SK-MEL-5 (cell line): ENCODE measurements around the gene ARHGEF6. TPM values are rescaled to one million over a fixed set of nuclear protein-coding genes. Genes with fewer than 3 reads are reported as not detected.
"Not testable (repeated sequence)": the region's sequence is repeated elsewhere in the genome, so short reads cannot be mapped to it uniquely, and the experiment has no call there.

ENCODE experiments used
- DNase-seq: peaks from one replicate; pipeline ENCODE4 v3.0.0-alpha.2; 2016; ENCODE audit warnings: low read depth, low spot score
- in situ Hi-C: cut with HindIII; loops from 2 replicates; pipeline ENCODE4 v1.10.0; 2016; ENCODE audit warnings: low sequenced_read_pairs, high pct_unique_total_duplicates, low pct_unique_long_range_greater_than_20kb
- total RNA-seq: library from RNA; depleted of rRNA; stranded (reverse); fragments of >200 nt; shearing (Covaris generic); gene quantifications from 2 replicates; pipeline ENCODE4 v1.2.3, GENCODE V29; 2014

The ARHGEF6 gene
- total RNA-seq, 1 experiment from 2014 or later: 3.3 TPM

DNA sequence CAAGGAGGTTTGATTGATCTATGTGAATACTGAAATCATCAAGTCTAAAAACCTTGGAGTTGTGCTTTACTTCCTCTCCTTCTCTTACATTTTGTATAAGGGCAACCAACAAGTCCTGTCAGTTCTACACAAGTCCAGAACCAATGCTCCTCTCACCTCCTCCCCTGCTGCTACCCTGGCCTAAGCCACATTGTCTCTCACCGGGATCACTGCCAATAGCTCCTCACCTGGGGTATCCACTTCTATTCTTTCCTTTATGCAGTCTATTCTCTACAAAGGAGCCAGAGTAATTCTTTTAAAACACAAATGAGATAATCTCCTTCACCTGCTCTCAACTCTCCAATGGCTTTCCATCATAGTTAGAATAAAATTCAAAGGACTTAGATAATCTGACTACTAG lies 13.3 kb upstream of the ARHGEF6 start:
- in situ Hi-C loops: no loop called here
- no peak for DNase-seq

DNA sequence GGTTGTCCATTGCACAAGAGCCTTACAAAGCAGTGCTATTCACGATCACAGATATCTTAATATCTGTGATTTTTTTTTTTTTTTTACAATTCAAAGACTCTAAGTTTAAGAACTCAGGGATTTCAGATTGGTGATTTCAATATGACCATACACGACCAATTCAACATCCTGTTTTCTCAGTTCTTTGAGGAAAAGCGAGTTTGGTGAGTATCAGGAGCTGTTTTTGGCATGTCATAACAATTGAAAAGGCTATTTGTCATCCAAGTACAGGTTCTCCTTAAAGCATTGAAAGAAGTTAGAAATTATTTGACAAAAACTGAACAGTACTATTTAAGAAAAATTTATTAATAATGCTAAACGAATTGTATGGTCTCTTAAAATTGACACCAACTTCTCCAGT lies 9.1 kb upstream of the ARHGEF6 start:
- in situ Hi-C loops: no loop called here
- DNase-seq: no peak

DNA sequence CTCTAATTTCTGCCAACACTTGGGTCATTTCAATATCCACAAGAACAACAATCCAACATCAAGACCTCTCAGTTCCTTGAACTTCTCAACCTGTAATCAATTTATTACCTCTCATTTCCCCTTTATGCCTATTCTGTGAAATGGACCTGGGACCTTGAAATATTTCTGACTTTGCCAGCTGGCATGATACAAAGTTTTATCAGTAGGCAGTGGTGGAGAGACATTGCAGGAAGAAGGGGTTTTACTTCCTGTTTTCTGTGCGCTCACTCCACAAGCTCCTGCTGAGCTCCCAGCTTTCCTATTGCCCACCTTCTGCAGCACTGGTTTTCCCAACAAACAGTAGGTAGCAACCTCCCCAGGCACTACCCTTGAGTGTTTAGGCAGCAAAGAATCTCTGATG lies 3.5 kb upstream of the ARHGEF6 start:
- in situ Hi-C loops: no loop called here
- no peak for DNase-seq

DNA sequence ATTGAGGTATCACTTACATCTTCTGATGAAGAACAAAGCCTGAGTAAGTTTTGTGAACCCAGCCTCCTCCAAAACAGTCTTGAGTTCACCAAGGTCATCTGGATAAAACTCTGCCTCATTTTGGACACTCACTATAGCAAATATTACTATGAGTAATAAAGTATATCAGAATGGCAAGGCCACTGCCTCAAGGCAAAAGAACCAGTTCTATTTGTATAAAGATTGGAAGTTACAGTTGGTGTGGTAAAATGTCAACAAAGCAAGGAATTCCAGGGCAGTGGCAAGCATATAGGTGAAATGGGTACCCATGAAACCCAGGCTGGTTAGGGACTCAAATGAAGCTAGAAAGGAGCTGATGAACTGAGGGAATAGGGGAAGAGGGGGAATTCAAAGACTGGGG lies 2.4 kb upstream of the ARHGEF6 start:
- in situ Hi-C loops: no loop called here
- no peak for DNase-seq

DNA sequence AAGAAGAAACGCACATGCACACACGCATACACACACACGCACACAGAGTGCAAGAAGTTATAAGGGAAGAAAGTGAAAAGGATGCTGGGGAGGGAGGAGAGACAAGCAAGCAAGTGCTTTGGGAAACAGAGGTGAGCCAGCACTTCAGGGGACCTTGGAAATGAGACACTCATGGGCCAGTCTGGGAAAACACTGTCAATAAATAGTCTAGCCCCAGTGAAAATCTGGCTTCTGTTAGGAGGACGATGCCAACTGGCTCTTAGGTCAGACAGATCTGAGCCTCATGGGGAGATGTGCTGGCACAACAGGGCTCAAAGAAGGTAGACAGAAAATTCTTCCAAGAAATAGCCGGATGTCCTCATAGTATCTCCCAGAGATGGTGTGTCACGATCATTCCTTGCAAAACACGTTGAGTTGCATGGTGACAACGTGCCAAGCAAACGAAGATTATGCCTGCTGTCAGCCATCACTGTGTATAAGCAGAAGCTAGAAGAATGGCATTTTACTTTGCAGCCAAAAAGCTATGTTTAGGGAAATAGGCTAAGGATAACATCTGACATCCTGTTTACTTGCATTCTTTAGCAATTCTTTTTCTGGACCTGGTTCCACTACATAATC lies 557 bp upstream of the ARHGEF6 start:
- in situ Hi-C loops: no loop called here
- DNase-seq: no peak

DNA sequence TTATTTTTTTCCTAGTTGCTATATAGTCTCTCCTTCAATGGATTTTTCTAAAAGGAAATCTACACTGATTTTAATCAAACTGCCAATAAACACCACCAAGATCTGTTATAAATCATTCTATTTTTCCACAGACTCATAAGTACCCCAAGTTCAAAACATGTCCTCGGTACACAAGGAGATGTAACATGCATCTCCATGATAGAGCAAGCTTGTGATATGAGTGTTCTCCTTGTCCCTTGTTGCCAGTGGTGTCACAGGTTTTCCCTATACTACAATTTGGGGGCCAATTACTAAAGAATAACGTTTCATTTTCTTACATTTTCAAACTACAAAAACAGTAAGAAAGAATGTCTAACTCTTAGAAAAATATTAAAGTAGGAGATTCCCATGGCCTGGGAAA lies 491 bp downstream of the ARHGEF6 start:
- DNase-seq: no peak
- in situ Hi-C loops: no loop called here

DNA sequence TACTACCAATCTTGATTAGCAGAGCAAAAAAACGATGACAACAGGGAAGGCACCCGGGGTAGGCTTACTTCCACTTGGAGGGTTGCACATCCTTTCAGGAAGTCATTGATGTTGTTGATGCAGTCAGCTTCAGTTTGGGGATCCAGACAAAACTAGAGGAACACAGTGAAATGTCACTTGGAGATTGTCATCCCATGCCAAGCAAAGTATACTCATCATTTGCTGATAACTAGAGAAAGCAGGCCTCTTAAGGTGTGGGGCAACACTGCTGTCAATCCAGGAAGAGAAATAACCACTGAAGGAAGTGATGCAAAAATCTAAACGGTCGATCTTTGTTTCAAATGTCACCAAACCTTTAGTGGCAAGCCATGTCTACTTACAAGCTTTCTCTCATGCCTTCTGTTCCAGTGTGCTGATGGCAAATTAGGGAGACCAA lies 1.4 kb downstream of the ARHGEF6 start:
- DNase-seq: no peak
- in situ Hi-C loops: no loop called here

DNA sequence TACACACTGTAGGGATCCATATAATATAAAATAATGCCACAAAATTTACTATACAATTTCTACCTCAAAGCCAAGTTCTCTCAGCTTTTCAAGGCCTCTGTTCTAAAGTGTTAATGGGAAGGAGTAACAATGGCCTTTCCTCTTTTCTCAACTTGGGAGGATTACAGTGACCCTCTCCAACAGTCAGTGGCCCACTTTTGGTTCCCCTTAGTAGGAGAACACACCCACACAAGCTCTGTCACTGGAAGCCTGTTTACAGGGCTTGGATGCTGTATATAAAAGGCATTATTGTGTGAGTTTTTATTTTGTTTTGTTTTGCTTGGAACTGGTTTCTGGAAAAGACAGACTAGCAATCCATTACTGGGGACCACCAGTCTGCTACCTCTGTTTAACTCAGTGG lies 1.8 kb downstream of the ARHGEF6 start:
- in situ Hi-C loops: no loop called here
- no peak for DNase-seq

DNA sequence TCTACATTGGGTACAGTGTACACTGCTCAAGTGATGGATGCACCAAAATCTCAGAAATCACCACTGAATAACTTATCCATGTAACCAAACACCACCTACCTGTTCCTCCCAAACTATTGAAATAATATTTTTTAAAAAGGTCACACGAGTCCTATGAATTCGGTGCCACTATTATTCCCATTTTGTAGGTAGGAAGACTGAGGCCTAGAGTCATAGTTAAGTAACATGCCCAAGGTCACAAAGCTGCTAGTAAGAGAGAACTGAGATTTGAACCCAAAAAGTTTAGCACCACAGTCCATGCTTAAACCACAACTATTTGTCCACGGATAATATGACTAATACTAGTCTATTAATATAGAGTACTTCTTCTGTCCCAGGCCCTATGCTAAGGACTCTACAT lies 2.7 kb downstream of the ARHGEF6 start:
- no peak for DNase-seq
- in situ Hi-C loops: no loop called here

DNA sequence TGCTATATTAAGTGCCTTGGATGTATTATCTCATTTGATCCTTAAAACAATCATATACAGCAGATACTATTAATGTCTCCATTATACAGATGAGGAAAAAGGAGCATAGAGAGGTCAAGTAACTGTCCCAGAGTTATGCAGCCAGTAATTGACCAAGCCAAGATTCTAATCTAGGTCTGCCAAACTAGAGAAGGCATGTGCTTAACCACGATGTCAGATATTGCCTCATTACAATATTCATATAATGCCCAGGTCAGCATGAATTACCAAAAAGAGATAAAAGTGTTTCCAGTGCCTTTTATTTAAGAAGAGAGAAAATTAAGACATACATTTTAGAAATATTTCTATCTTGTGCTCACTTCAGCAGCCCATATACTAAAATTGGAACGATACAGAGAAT lies 7.1 kb downstream of the ARHGEF6 start:
- no peak for DNase-seq
- in situ Hi-C loops: no loop called here

DNA sequence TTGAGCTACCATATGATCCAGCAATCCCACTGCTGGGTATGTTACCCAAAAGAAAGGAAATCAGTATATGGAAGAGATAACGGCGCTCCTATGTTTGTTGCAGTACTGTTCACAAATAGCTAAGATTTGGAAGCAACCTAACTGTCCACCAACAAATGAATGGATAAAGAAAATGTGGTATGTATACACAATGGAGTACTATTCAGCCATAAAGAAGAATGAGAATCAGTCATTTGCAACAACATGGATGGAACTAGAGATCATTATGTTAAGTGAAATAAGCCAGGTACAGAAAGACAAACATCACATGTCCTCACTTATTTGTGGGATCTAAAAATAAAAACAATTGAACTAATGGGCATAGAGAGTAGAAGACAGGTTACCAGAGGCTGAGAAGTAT lies 8.9 kb downstream of the ARHGEF6 start:
- in situ Hi-C loops, DNase-seq: not testable (repeated sequence)

DNA sequence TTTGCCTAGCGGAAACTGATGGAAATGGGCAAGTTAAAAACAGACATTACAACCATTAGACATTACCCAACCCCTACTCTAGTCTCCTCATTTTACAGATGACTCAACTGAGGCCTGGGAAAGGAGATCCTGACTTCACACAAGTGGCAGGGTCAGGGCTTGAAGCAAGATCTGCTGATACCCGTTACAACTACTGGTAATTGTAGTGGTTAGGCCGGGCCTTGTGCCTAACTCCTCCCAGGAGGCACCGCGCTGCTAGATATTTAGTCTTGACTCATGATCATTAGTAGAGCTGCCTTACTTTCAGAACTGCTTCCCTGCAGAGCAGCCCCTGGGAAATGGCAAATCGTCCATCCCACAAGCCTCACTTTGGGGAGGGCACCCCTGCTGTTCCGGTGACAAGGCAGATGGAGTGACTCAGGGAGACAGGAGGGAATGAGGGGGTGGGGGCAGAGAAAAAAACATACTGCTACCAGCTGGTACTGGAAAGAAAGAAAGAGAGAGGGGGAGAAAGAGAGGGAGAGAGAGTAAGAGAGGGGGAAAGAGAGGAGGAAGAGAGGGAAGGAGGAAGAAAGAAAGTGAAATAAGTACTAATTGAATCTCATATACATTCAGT lies 12.2 kb downstream of the ARHGEF6 start:
- DNase-seq: no peak
- in situ Hi-C loops: no loop called here

DNA sequence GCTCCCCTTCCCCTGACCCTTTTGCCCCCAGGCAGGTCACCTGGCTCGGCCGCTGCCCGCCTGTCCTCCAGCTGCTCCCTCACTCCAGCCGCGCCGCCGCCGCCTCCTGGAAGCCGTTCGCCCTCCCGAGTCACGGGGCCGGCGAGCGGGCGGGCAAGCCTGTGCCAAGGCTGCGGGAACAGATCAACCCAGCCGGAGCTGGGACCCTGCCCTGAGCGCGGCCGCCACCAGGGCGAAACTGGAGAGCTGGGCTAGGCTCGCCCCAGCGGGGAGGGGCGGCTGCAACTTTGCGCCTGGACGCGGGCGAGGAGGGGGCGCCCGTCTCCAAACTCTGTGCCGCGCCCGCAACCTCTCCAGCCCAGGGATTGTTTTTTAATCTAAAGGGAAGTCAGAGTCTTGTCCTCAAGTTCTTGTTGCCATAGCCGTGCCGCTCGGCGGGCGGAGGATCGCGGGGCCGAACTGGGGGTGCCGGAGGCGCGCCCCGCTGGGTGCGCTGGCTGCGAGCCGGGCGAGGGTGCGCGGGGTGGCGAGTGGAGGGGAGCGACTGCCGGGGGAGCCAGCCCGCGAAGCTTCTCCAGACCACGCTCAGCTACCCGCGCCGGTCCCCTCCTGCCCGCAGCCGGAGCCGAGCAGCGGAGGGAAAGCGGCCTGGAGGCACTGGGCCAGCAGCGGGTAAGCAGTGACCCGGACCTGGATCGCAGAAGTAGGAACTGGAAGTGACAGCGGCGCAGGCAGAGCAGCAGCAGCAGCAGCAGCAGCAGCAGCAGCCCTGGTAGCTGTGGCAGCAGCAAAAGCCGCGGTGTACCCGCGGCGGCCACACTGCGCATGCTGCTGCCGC lies 13.4 kb downstream of the ARHGEF6 start:
- no peak for DNase-seq
- in situ Hi-C loops: no loop called here

DNA sequence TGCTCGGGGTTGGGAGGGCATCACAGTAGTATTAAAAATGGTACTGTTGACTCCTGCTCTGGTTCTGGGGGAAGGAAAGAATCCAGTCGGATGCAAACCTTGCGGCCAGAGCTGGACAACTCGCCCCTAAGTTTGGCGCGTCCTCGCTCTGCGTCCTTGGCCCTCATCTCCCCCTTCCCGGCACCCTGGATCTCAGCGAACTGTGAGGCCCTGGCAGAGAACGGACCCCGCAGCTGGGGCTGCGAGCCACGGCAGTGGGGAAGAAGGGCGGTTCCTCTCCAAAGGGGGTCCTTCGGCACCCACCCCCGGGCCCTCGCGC lies 14.0 kb downstream of the ARHGEF6 start:
- in situ Hi-C loops: no loop called here
- DNase-seq: no peak

DNA sequence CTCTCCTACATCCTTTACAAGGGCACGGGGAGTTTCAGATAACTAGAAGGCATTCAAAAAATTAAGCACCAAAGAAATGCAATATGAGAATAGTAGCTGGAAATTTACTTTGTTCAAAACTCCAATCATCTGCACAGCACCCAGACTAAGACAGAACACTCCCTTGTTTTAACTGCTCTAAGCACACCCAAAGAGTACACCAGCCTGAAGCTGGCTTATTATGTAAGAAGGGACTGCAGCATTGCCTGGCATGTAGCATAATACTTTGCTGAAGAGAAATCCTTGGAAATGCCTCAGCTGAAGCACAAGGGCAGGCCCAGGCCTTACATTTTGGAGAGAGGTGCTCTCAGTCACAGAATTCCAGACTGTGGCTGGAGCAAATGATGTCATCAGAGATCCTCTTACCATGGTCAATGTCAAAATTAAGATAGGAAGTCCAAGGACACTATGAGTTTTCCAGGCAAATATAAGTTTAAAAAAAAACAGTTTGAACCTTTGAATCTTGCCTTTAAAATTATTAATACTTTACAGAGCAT lies 14.8 kb downstream of the ARHGEF6 start:
- in situ Hi-C loops: no loop called here
- no peak for DNase-seq

DNA sequence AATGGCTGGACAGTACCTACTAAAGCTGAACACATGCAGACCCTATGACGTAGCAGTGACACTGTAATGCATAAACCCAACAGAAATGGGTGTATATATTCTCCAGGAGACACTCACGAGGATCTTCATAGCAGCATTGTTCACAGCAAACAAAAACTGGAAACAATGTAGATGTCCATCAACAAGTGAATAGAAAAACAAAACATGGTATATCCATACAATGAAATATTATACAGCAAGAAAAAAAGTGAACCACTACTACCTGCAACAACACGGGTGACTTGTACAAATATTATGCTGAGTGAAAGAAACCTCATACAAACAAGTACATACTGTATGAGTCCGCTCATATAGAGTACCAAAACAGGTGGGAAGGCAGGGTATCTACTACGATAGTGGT lies 16.5 kb downstream of the ARHGEF6 start:
- DNase-seq: no peak
- in situ Hi-C loops: no loop called here

DNA sequence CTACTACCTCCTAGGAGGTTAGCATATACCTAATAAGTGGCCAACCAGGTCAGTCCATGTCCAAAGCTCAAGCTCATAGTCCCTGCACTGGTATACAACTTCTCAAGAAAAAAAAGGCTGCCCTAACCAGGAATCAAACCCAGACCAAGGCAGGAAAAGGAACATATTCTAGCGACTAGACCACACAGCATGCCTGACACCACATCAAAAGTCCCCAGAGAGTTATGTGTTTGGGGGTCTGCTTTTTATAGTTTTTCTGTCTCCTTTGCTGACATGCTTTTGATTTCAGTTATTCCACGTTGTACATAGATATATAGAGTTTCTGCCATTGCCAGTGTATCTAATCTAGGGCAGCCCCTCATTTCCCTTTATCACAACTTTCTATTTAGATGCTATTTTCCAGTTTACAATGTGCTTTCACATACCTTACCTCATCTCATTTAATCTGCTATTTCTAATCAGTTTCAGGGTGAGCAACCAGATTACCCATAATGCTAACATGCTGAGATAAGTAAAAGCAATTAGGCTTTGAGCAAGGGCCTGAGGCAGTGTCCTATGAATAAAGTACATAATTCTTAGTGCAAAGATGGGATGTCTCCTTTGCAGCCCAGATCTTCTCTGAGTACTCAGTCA lies 17.8 kb downstream of the ARHGEF6 start:
- no peak for DNase-seq
- in situ Hi-C loops: no loop called here

DNA sequence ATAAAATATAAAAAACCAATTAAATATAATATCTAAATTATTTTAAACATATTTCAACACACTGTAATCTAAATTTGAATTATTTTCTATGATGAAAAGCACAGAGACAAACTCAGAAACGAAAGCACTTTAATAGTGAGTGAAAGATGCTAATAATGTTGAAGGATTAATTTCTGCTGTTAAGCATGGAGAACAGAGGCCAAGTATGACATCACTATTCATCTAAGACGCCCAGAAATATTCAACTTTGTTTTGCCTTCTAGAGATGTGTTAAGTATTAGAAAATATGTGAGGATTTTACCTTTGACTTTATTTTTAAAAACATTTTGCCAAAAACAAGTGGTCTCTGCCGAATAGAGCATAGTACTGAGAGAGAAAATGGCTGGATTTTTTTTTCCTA lies 19.3 kb downstream of the ARHGEF6 start:
- no peak for DNase-seq
- in situ Hi-C loops: no loop called here
